ENCODE results near the gene NDUFS6. TPM values are rescaled to one million over a fixed set of nuclear protein-coding genes. Genes with fewer than 3 reads are reported as not detected.

Gene NDUFS6
- total and polyA plus RNA-seq, 4 donors: 18.0 to 67.9 (median 39.6) TPM

DNA sequence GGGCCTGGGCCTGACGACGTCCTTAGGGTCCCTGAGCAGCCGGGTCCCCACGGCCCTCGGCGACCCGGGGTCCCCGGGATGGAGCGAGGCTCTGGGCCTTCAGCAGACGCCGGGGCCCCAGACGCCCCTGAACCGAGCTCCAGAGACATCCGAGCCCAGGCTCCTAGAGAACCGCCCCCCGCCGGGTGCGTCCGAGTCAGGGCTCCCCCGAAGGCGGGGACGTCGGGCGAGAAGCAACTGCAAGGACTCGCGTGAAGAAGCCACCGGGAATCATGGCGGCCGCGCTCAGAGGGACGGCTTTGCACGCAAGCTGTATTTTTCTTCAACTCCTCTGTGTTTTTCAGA, 56.0 kb downstream of the NDUFS6 start:
- no peaks in the 10 kb centered on the region for H3K4me1 ChIP-seq (ENCODE audit: control insufficient read depth in 5 of 5, insufficient read depth in 5 of 5, low read length in 5 of 5)
- H3K9ac ChIP-seq (ENCODE audit: insufficient read depth in 1 of 2, low read length in 2 of 2): no peak overlapping the region
- TF ChIP-seq, protein P1, sequence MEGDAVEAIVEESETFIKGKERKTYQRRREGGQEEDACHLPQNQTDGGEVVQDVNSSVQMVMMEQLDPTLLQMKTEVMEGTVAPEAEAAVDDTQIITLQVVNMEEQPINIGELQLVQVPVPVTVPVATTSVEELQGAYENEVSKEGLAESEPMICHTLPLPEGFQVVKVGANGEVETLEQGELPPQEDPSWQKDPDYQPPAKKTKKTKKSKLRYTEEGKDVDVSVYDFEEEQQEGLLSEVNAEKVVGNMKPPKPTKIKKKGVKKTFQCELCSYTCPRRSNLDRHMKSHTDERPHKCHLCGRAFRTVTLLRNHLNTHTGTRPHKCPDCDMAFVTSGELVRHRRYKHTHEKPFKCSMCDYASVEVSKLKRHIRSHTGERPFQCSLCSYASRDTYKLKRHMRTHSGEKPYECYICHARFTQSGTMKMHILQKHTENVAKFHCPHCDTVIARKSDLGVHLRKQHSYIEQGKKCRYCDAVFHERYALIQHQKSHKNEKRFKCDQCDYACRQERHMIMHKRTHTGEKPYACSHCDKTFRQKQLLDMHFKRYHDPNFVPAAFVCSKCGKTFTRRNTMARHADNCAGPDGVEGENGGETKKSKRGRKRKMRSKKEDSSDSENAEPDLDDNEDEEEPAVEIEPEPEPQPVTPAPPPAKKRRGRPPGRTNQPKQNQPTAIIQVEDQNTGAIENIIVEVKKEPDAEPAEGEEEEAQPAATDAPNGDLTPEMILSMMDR (IDR thresholded peaks at IDR 0.05; ENCODE audit: control extremely low read depth, extremely low read depth): no peak
- no peak overlapping the region for H3K4me3 ChIP-seq
- H3K27me3 ChIP-seq (ENCODE audit: control insufficient read depth in 3 of 3, insufficient read depth in 3 of 3, low read length in 2 of 3): peaks cover 4 to 61% (median 26%) of the 10 kb centered on the region in 3 donors
- no peak overlapping the region for H3K27ac ChIP-seq (ENCODE audit: low read depth in 1 of 2, low read length in 1 of 2)
- peaks cover 0 to 2% (median 0%) of the 10 kb centered on the region in 4 donors for H3K9me3 ChIP-seq (ENCODE audit: control insufficient read depth in 4 of 4, insufficient read depth in 3 of 4, low read length in 3 of 4)
- no peak for DNase-seq
- ATAC-seq (ENCODE audit: insufficient read depth, low FRiP score): no peak
- no peaks in the 10 kb centered on the region for H3K36me3 ChIP-seq (ENCODE audit: control insufficient read depth in 4 of 4, insufficient read depth in 4 of 4, low read length in 4 of 4)
- WGBS, 2 donors: 66 to 94% methylated on average over 31 to 32 of the region's 32 CpGs

DNA sequence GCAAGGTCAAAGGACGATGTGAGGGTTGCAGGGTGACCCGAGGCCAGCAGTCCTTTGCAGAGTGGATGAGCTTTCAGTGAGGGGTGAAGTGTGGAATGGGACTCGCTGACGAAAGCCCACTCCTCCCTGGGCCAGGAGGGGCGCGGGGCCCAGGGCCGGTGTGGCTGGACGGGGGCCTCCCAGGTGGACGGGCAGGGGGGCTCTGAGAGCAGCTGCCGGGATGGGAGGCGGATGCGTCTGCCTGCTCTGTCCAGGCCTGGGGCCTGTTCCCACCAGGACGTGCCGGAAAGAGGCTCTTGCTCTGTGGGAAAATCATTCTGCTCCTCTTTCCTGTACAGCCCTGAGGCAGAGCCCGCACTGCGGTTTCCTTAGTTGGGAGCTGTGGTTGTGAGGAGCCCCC, 57.2 kb downstream of the NDUFS6 start:
- Histone ChIP-seq H3K9ac (ENCODE audit: insufficient read depth in 1 of 2, low read length in 2 of 2) (no peak overlapping the region), H3K9me3 (ENCODE audit: control insufficient read depth in 4 of 4, insufficient read depth in 3 of 4, low read length in 3 of 4) (peaks cover 0 to 2% (median 0%) of the 10 kb centered on the region in 4 donors), H3K4me3 (no peak overlapping the region), H3K27ac (ENCODE audit: low read depth in 1 of 2, low read length in 1 of 2) (no peak overlapping the region), H3K27me3 (ENCODE audit: control insufficient read depth in 3 of 3, insufficient read depth in 3 of 3, low read length in 2 of 3) (peaks cover 0 to 56% (median 18%) of the 10 kb centered on the region in 3 donors), H3K36me3 (ENCODE audit: control insufficient read depth in 4 of 4, insufficient read depth in 4 of 4, low read length in 4 of 4) (no peaks in the 10 kb centered on the region), H3K4me1 (ENCODE audit: control insufficient read depth in 5 of 5, insufficient read depth in 5 of 5, low read length in 5 of 5) (no peaks in the 10 kb centered on the region)
- no peak for DNase-seq
- TF ChIP-seq, protein P1 (IDR thresholded peaks at IDR 0.05; ENCODE audit: control extremely low read depth, extremely low read depth): no peak
- no peak for ATAC-seq (ENCODE audit: insufficient read depth, low FRiP score)
- WGBS, 2 donors: 92 to 95% methylated on average over 16 of the region's 16 CpGs

DNA sequence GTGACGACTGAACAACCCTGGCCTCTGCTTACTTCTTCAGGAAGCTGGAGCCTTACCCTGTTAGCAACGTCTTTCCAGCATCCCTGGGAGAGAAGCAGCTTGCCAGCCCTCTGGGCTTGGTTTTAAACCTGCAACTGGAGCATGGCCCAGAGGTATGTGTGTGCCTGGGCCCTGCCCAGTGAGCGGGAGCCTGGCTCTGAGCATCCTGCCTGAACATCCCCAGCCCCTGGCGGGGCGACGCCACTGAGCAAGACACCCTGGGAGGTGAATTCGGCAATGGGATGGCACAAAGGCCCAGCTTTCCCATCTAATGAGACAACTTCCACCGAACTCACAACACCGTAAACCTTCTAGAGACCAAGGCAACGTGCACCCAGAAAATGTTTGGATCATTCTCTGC, 57.9 kb downstream of the NDUFS6 start:
- Histone ChIP-seq H3K36me3 (ENCODE audit: control insufficient read depth in 4 of 4, insufficient read depth in 4 of 4, low read length in 4 of 4) (no peaks in the 10 kb centered on the region), H3K4me3 (no peak overlapping the region), H3K9me3 (ENCODE audit: control insufficient read depth in 4 of 4, insufficient read depth in 3 of 4, low read length in 3 of 4) (peaks cover 0 to 2% (median 0%) of the 10 kb centered on the region in 4 donors), H3K27me3 (ENCODE audit: control insufficient read depth in 3 of 3, insufficient read depth in 3 of 3, low read length in 2 of 3) (peaks cover 0 to 56% (median 14%) of the 10 kb centered on the region in 3 donors), H3K9ac (ENCODE audit: insufficient read depth in 1 of 2, low read length in 2 of 2) (no peak overlapping the region), H3K27ac (ENCODE audit: low read depth in 1 of 2, low read length in 1 of 2) (no peak overlapping the region), H3K4me1 (ENCODE audit: control insufficient read depth in 5 of 5, insufficient read depth in 5 of 5, low read length in 5 of 5) (no peaks in the 10 kb centered on the region)
- no peak for ATAC-seq (ENCODE audit: insufficient read depth, low FRiP score)
- 87% methylated on average over 10 of the region's 10 CpGs for WGBS, 2 donors
- TF ChIP-seq, protein P1 (IDR thresholded peaks at IDR 0.05; ENCODE audit: control extremely low read depth, extremely low read depth): no peak
- no peak for DNase-seq

DNA sequence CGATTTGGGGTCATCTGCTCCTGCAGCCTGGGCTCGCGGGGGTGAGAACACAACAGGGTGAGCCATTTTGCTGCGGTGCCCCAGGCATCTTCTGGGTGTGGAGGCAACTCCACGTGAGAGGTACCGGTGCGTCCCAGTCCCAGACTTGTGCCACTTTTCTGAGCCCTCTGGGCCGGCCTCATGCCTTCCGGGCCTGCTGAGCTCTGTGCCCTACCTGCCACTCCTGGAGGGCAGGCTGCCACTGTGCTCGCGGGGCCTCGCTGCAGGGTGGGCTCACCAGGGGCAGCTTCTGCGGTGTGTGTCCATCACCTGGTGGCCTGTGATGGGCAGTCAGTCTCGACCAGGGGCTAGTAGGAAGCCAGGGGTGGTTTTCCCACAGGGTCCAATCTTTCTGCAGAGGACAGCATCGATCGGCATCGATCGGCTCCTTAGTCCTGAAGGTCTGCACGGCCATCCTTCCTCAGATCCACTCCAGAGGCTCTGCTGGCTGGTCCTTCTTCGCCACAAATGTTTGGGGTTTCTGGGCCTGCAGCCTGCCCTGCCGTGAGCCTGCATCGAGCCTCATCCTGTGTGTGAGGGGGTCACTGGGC, 58.9 kb downstream of the NDUFS6 start:
- Histone ChIP-seq H3K9ac (ENCODE audit: insufficient read depth in 1 of 2, low read length in 2 of 2) (no peak overlapping the region), H3K4me1 (ENCODE audit: control insufficient read depth in 5 of 5, insufficient read depth in 5 of 5, low read length in 5 of 5) (no peaks in the 10 kb centered on the region), H3K27me3 (ENCODE audit: control insufficient read depth in 3 of 3, insufficient read depth in 3 of 3, low read length in 2 of 3) (peaks cover 0 to 56% (median 11%) of the 10 kb centered on the region in 3 donors), H3K36me3 (ENCODE audit: control insufficient read depth in 4 of 4, insufficient read depth in 4 of 4, low read length in 4 of 4) (no peaks in the 10 kb centered on the region), H3K4me3 (no peak overlapping the region), H3K27ac (ENCODE audit: low read depth in 1 of 2, low read length in 1 of 2) (no peak overlapping the region), H3K9me3 (ENCODE audit: control insufficient read depth in 4 of 4, insufficient read depth in 3 of 4, low read length in 3 of 4) (peaks cover 0 to 2% (median 0%) of the 10 kb centered on the region in 4 donors)
- 83 to 93% methylated on average over 22 of the region's 22 CpGs for WGBS, 2 donors
- DNase-seq: no peak
- ATAC-seq (ENCODE audit: insufficient read depth, low FRiP score): no peak
- TF ChIP-seq, protein P1 (IDR thresholded peaks at IDR 0.05; ENCODE audit: control extremely low read depth, extremely low read depth): no peak
